HG03066 (cell line): Measurements from ENCODE around the gene SULF2.

Experiments used
- ATAC-seq: cut with Tn5 transposase; IDR thresholded peaks from one replicate; pipeline ENCODE4 v1.9.1; 2021; ENCODE audit warnings: low read depth; ENCODE audit not compliant: unreplicated experiment

The SULF2 gene

GRCh38 chr20:47719211-47719610, 66.1 kb downstream of the SULF2 start:
- ATAC-seq, result no peak

DNA sequence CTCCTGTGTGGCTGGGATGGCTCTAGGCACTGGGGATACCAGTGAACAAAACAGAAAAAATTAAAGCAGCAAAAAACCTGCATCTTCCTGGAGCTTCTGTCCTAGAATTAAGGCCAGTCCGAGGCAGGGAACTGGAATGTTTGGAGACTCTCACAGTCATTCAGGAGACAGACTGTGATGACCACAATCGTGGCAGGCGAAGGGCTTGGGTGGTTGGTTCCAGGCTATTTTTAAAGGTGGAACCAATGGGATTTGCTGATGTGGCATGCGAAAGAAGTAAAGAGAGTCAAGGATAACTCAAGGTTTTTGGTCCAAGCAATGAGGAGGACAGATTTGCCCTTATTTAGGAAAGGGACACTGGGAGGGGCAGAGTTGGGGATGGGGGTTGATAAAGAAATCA, 66.9 kb downstream of the SULF2 start:
- no peak for ATAC-seq

- no peak for ATAC-seq
These were observed 67.9 kb downstream of the SULF2 start for GRCh38 chr20:47717421-47717820.

GRCh38 chr20:47713878-47714450, 71.3 kb downstream of the SULF2 start:
- no peak for ATAC-seq

GRCh38 chr20:47713163-47713562, 72.1 kb downstream of the SULF2 start:
- no peak for ATAC-seq

- no peak for ATAC-seq
These were observed 74.1 kb downstream of the SULF2 start for GRCh38 chr20:47711046-47711752.

DNA sequence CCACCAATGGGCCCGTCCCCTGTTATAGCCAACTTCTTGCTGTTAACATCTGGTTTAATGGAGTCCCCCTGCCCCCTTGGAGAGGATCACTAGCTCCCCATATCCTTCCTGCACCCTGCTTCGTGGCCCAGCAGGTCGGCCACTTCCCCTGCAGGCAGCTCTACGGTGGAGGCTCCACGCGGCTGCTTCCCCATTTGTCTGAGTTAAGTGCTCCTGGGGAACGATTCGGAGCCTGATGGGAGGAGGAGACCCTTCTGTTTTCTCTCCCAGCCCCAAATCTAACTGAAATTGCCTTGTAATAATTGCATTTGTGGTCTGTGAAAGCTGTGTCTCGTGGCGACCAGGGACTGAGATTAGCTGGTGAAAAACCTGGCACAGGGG, 74.6 kb downstream of the SULF2 start:
- no peak for ATAC-seq

- ATAC-seq, result no peak
These were observed 76.1 kb downstream of the SULF2 start for GRCh38 chr20:47708953-47709833.

DNA sequence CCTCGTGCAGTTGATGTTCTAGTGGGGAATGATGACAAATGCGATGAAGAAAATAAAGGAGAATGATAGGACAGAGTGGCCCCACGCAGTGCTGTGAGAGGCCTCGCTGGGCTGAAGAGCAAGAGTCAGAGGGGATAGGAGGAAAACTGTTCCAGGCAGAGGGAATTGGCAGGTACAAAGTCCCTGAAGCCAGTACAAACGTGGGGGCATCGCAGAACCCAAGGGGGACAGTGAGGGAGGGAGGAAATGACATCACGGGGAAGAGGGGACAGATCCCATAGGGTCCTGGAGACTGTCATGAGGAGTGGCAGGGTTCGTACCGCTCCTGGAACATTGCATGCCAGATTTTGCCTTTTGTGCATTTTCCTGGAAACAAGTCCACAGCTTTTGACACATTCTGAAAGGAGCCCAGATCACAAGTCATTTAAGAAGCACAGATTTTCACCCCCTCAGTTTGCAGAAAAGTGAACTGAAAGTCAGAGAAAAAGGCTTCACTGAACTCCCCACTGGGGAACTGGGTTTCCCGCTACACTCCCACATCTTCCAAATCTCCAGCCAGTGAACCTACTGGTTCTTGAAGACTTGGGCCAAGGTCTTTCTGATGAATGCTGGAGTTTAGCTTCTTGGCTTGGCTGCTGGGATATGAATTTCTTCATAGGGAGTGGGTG, 77.0 kb downstream of the SULF2 start:
- ATAC-seq, result no peak

DNA sequence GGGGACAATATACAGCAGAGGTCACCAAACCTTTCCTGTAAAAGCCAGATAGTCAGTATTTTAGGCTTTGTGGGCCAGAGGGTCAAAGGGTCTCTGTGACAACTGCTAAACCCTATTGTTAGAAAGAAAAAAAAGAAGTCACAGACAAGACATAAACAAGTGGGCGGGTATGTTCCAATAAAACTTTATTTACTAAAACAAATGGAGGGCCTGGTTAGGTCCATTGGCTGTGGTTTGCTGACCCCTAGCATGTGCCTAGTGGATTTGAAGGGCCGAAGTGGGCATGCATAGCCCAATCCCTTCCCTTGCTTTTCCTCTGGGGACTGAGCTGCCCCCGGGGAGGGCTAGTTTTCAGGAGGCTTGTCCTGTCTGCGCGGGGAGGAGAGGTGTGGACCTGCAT, 78.9 kb downstream of the SULF2 start:
- ATAC-seq, result no peak

GRCh38 chr20:47705497-47705856, 79.8 kb downstream of the SULF2 start:
- no peak for ATAC-seq

DNA sequence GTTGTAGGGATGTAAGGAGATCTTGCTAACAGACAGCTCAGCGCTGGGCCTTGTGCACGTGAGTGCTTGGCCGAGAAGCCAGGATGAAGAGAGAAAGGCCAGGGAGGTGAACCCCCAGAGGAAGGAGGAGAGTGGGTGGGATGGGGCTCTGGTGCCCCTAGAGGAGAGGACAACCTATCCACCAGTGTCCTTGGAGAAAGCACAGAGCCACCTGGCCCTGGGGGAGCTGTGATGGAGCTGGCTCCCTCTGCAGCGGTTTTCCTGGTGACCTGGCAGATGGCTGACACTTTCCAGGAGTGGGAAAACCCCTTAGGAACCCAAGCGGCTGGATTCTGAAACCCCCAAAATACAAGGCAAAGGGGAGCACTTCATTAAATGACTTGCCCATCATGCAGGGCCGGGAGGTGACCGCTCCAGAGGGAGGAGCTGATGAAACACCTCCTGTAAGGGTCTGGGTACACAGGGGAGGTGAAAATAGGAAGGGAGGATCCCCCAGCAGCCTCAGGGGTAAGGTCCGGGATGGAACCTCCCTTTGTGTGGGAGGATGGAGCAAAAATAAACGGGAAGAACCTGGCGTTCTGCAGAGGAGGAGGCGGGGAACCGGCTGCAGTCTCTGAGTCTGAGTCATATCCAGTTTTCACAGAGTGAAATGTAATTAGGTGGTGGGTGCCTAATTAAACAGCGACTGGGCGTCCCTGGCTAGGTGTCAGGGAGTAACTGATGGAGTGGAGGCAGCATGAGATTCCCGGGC, 80.4 kb downstream of the SULF2 start:
- no peak for ATAC-seq

GRCh38 chr20:47703748-47704147, 81.5 kb downstream of the SULF2 start:
- no peak for ATAC-seq

DNA sequence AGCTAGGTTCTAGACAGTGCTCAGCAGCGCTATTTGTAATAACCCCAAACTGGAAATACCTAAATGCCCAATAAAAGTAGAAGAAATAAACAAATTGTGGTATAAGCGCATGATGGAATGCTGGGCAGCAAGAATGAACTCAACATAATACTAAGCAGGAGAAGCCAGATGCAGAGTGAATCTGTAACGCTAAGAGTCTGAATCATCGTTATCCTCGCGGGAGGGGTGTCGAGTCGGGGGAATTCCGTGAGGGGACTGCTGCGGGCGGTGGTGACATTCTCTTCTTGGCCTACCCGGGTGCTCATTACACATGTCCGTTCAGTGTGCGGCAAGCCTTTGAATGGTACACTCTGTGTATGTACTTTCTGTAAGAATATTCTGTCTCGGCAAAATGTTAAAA, 83.7 kb downstream of the SULF2 start:
- no peak for ATAC-seq

GRCh38 chr20:47700327-47700726, 85.0 kb downstream of the SULF2 start:
- no peak for ATAC-seq

DNA sequence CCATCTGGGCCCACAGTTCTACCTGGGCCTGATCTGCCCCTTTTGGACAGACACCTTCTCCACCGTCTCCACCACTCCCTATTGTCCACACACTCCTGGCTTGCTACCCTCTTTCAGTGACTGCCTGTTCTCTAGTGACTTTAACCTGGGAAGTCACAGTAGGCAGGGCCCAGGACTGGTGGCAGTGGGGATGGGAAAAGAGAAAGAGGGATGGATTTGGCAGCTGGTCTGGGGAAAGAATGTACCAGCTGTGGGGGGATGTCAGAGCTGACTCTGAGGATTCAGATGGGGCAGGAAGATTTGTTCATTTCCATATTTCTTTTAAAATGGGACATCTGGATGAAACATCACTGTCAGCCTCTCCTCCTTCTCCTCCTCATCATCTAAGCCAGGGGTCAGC, 85.5 kb downstream of the SULF2 start:
- no peak for ATAC-seq

DNA sequence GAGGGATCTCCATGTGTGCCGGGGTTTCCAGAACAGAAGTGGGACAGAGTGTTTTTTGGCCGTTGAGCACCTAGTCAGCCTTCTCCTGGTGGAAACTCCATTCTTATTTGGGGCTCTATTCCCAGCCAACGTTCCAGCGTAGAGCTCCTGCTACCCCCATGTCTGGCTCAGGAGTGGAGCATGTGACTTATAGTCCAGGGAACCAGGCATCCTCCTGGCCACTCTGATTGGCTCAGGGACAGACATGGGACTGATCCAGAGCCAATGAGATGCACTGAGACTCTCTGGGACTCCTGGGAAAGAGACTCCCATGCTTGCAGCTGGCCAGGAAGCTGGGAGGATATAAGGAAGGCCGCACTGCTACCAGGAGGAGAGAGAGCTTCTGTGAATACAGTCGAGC, 87.1 kb downstream of the SULF2 start:
- no peak for ATAC-seq

DNA sequence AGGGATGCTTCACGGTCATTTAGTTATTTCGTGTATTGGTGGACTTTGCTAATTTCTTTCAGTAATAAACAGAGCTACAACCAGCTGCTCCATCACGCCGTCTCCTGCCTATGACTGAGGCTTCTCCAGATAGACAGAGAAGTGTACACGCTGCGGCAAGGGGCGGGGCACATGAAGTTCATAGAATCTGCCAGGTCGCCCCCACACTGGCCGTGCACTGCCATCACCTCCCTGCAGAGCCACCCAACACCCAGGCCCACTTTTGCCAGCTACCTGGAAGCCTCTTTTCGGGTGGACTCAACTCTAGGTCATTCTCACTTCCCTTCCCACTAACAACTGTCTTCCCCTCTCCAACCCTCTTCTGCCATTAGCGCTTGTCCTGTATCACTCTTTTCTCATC, 88.4 kb downstream of the SULF2 start:
- no peak for ATAC-seq

DNA sequence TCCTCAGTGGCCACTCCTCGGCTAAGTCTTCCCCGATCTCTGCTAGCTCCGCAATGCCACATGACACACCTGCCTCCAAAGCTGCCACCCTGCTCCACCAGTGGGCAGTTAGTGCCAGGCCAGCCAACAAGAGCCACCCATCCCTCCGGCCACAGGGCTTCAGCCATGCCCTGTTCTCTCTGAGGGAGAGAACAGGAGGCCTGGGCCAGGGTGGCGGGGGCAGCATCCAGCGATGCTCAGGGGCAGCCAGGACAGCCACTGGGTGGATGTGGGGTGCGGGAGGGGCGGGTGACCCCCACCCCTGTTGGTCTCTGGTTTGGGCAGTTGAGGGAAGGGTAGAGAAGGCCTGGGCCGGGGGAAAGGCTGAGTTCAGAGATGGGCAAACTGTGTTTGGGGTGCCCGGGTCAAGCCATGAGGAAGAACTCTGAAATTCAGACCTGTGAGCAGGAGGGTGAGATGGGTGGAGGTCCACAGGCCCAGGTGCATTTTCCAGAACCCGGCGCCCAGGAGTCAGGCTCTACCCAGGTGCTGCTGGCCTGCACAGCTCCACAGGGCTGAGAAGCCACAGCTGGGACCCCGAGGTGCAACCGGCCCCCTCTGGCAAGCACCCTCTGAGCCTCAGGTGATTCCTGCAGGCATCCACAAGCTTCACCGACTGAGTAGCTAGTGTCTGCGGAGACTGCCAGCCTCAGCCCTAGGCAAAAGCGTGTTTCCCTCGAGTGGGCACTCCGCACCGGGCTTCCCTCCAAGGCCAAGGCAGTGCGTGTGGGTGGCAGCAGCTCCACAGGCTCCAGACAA, 91.1 kb downstream of the SULF2 start:
- no peak for ATAC-seq

DNA sequence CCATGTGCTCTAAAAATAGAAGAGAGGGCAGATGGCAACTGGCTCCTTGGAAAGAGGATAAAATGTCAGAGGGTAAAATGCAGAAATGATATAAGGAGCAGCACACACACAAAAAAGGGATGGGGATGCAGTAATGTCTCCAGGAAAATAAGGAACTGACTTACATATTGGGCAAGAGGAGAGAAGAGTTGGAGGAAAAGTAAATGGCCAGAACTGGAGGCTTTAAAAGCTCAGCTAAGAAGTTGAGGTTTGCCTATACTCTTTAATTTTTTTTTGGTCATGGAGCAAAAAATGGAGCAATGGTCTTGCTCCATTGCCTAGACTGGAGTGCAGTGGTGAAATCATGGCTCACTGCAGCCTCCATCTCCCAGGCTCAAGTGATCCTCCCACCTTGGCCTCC, 93.7 kb downstream of the SULF2 start:
- ATAC-seq, result no peak
